H9 (cell line): ENCODE results near the gene PDS5A. TPM values are rescaled to one million over a fixed set of nuclear protein-coding genes. Genes with fewer than 3 reads are reported as not detected.

ENCODE experiments used
- DNase-seq: peaks from one replicate; pipeline ENCODE4 v3.0.0-alpha.2; 2017
- H2AFZ ChIP-seq: one replicate; pipeline ENCODE4 v1.6.1; 2013; ENCODE audit warnings: mild to moderate bottlenecking, low read length, control low read depth, moderate library complexity
- H2AK5ac ChIP-seq: 2 replicates; pipeline ENCODE4 v1.6.1; 2013; ENCODE audit warnings: low read length, control low read depth, mixed read lengths; ENCODE audit not compliant: insufficient read length
- H2BK120ac ChIP-seq: one replicate; pipeline ENCODE4 v1.6.1; 2013; ENCODE audit warnings: low read depth, mild to moderate bottlenecking, low read length, control low read depth, inconsistent platforms; ENCODE audit not compliant: poor library complexity, severe bottlenecking
- H2BK12ac ChIP-seq: 2 replicates; pipeline ENCODE4 v1.6.1; 2013; ENCODE audit warnings: low read length, control low read depth, mixed read lengths, low read depth; ENCODE audit not compliant: insufficient read length
- H2BK15ac ChIP-seq: 2 replicates; pipeline ENCODE4 v1.6.1; 2013; ENCODE audit warnings: low read depth, low read length, control low read depth
- H2BK20ac ChIP-seq: one replicate; pipeline ENCODE4 v1.6.1; 2013; ENCODE audit warnings: low read depth, mild to moderate bottlenecking, low read length, control low read depth, inconsistent platforms; ENCODE audit not compliant: poor library complexity, severe bottlenecking
- H2BK5ac ChIP-seq: 2 replicates; pipeline ENCODE4 v1.6.1; 2013; ENCODE audit warnings: low read length, control low read depth, mixed read lengths; ENCODE audit not compliant: insufficient read length
- H3K14ac ChIP-seq: 2 replicates; pipeline ENCODE4 v1.6.1; 2013; ENCODE audit warnings: low read length, control low read depth; ENCODE audit not compliant: insufficient read depth
- H3K18ac ChIP-seq: 2 replicates; pipeline ENCODE4 v1.6.1; 2013; ENCODE audit warnings: low read depth, mild to moderate bottlenecking, mixed read lengths, low read length, control low read depth; ENCODE audit not compliant: insufficient read length
- H3K23ac ChIP-seq: 2 replicates; pipeline ENCODE4 v1.6.1; 2013; ENCODE audit warnings: low read length, control low read depth, mixed read lengths, low read depth; ENCODE audit not compliant: insufficient read length
- H3K23me2 ChIP-seq: 2 replicates; pipeline ENCODE4 v1.6.1; 2013; ENCODE audit warnings: low read depth, mild to moderate bottlenecking, mixed read lengths, low read length, control low read depth; ENCODE audit not compliant: insufficient read length, poor library complexity, severe bottlenecking
- H3K27ac ChIP-seq: 2 replicates; pipeline ENCODE4 v1.5.1; 2013; ENCODE audit warnings: low read length, control low read depth, mixed read lengths, low read depth; ENCODE audit not compliant: insufficient read length
- H3K27me3 ChIP-seq: 2 replicates; pipeline ENCODE4 v1.6.1; 2013; ENCODE audit warnings: low read length, control low read depth, inconsistent platforms; ENCODE audit not compliant: insufficient read depth
- H3K4ac ChIP-seq: 2 replicates; pipeline ENCODE4 v1.6.1; 2013; ENCODE audit warnings: low read depth, mild to moderate bottlenecking, control low read depth, inconsistent platforms, low read length, moderate library complexity
- H3K4me1 ChIP-seq: 2 replicates; pipeline ENCODE4 v1.6.1; 2013; ENCODE audit warnings: low read length, control low read depth, inconsistent platforms; ENCODE audit not compliant: insufficient read depth
- H3K4me2 ChIP-seq: 2 replicates; pipeline ENCODE4 v1.6.1; 2013; ENCODE audit warnings: low read length, control low read depth, mixed read lengths; ENCODE audit not compliant: insufficient read length, insufficient read depth
- H3K56ac ChIP-seq: 2 replicates; pipeline ENCODE4 v1.6.1; 2013; ENCODE audit warnings: low read depth, mild to moderate bottlenecking, mixed read lengths, low read length, control low read depth; ENCODE audit not compliant: insufficient read length
- H3K79me1 ChIP-seq: 2 replicates; pipeline ENCODE4 v1.6.1; 2013; ENCODE audit warnings: low read depth, mild to moderate bottlenecking, moderate library complexity, low read length, control low read depth, inconsistent platforms; ENCODE audit not compliant: insufficient read depth, poor library complexity, severe bottlenecking
- H3K79me2 ChIP-seq: 2 replicates; pipeline ENCODE4 v1.6.1; 2013; ENCODE audit warnings: low read length, control low read depth, inconsistent platforms; ENCODE audit not compliant: insufficient read depth
- H3K9ac ChIP-seq: 2 replicates; pipeline ENCODE4 v1.6.1; 2013; ENCODE audit warnings: low read length, control low read depth, mixed read lengths; ENCODE audit not compliant: insufficient read length; ENCODE audit errors: extremely low read depth
- H3K9me3 ChIP-seq: one replicate; pipeline ENCODE4 v1.6.1; 2013; ENCODE audit warnings: low read depth, low read length, inconsistent platforms; ENCODE audit not compliant: control insufficient read depth
- H3T11ph ChIP-seq: one replicate; pipeline ENCODE4 v1.6.1; 2013; ENCODE audit warnings: mild to moderate bottlenecking, low read length, control low read depth, inconsistent platforms
- H4K20me1 ChIP-seq: one replicate; pipeline ENCODE4 v1.6.1; 2013; ENCODE audit not compliant: control insufficient read depth, insufficient read length, insufficient read depth
- H4K5ac ChIP-seq: 2 replicates; pipeline ENCODE4 v1.6.1; 2013; ENCODE audit warnings: low read depth, mild to moderate bottlenecking, mixed read lengths, low read length, control low read depth; ENCODE audit not compliant: insufficient read length
- H4K8ac ChIP-seq: replicated peaks from 2 replicates; pipeline ENCODE4 v1.6.1; 2013; ENCODE audit warnings: low read length, control low read depth, mixed read lengths, low read depth; ENCODE audit not compliant: insufficient read length
- H4K91ac ChIP-seq: 2 replicates; pipeline ENCODE4 v1.6.1; 2013; ENCODE audit warnings: low read depth, mild to moderate bottlenecking, moderate library complexity, mixed read lengths, low read length, control low read depth; ENCODE audit not compliant: insufficient read length
- H3K27ac Mint-ChIP-seq, 3 experiments: 2 replicates in 2 of 3; 3 replicates in 1 of 3; pipeline ENCODE4 v1.8.0; 2020 to 2021; ENCODE audit warnings: mixed read lengths in 3 of 3, mild to moderate bottlenecking in 1 of 3, moderate library complexity in 1 of 3
- H3K27me3 Mint-ChIP-seq: 2 replicates; pipeline ENCODE4 v1.8.0; 2021; ENCODE audit warnings: low read depth, mild to moderate bottlenecking, moderate library complexity, mixed read lengths
- H3K36me3 Mint-ChIP-seq, 3 experiments: 2 replicates in 2 of 3; 3 replicates in 1 of 3; pipeline ENCODE4 v1.8.0; 2020 to 2021; ENCODE audit warnings: low read depth in 3 of 3, mixed read lengths in 3 of 3; ENCODE audit not compliant: insufficient read depth in 1 of 3
- H3K4me1 Mint-ChIP-seq, 2 experiments: 2 replicates each; pipeline ENCODE4 v1.8.0; 2020; ENCODE audit warnings: mixed read lengths in 2 of 2
- H3K4me3 Mint-ChIP-seq, 2 experiments: 2 replicates in 1 of 2; 3 replicates in 1 of 2; pipeline ENCODE4 v1.8.0; 2020 to 2021; ENCODE audit warnings: mild to moderate bottlenecking in 2 of 2, mixed read lengths in 2 of 2, moderate library complexity in 1 of 2
- H3K9me3 Mint-ChIP-seq, 2 experiments: 2 replicates in 1 of 2; 3 replicates in 1 of 2; pipeline ENCODE4 v1.8.0; 2020; ENCODE audit warnings: mild to moderate bottlenecking in 2 of 2, mixed read lengths in 2 of 2, moderate library complexity in 1 of 2
- CTCF ChIP-seq: fragments of 200-600 bp; sonication (generic); conservative IDR thresholded peaks from 3 replicates; pipeline ENCODE4 v1.8.0; 2021; ENCODE audit warnings: antibody characterized with exemption, mild to moderate bottlenecking
- WGBS: extraction: QIAGEN DNeasy Blood & Tissue Kit; methylation state at CpG from one replicate; pipeline ENCODE4 v1.1.7; 2013; ENCODE audit warnings: missing lambda C conversion rate, low lambda C conversion rate, mixed read lengths; ENCODE audit not compliant: insufficient read length; ENCODE audit errors: extremely low coverage; 5-methylcytosine and 5-hydroxymethylcytosine counted together
- total RNA-seq: library from RNA; stranded (reverse); gene quantifications from 2 replicates; pipeline ENCODE4 v1.2.1, GENCODE V29; 2021

The PDS5A gene
- total RNA-seq, 1 experiment from 2014 or later = 65.4 TPM

- no peak overlapping the region for H2AK5ac ChIP-seq
- H3K4ac ChIP-seq = no peak overlapping the region
- no peak overlapping the region for H4K91ac ChIP-seq
- no peak overlapping the region for H2BK5ac ChIP-seq
- no peak overlapping the region for H2BK15ac ChIP-seq
- H2BK20ac ChIP-seq = no peak overlapping the region
- H4K5ac ChIP-seq = no peak overlapping the region
- Mint-ChIP-seq H3K27me3 (no peaks in the 10 kb centered on the region), H3K27ac (no peak overlapping the region), H3K36me3 (peaks cover 4 to 18% (median 14%) of the 10 kb centered on the region in 3 experiments; a peak in 6 of 7 replicates), H3K4me1 (peaks cover 0 to 2% of the 10 kb centered on the region in 2 experiments; a peak in 1 of 4 replicates), H3K9me3 (no peaks in the 10 kb centered on the region), H3K4me3 (no peak overlapping the region)
- no peak overlapping the region for H3K14ac ChIP-seq
- no peak overlapping the region for H3K9ac ChIP-seq
- H3K9me3 ChIP-seq = no peaks in the 10 kb centered on the region
- H3K4me1 ChIP-seq = no peaks in the 10 kb centered on the region
- no peak overlapping the region for H3K4me2 ChIP-seq
- H3K23ac ChIP-seq = no peak overlapping the region
- no peak overlapping the region for H4K8ac ChIP-seq
- no peaks in the 10 kb centered on the region for H3K23me2 ChIP-seq
- WGBS = no CpG with 5 or more reads among the region's 12 CpGs
- H3K79me1 ChIP-seq = peaks cover 12% of the 10 kb centered on the region
- H3K27me3 ChIP-seq = no peaks in the 10 kb centered on the region
- H3K56ac ChIP-seq = no peak overlapping the region
- no peak overlapping the region for H3K18ac ChIP-seq
- H2BK120ac ChIP-seq = no peak overlapping the region
- no peak overlapping the region for H3T11ph ChIP-seq
- peaks cover 40% of the 10 kb centered on the region; the same call in 1 of the 2 replicates for H3K79me2 ChIP-seq
- no peak overlapping the region for H2AFZ ChIP-seq
- DNase-seq = no peak
- no peak overlapping the region for H3K27ac ChIP-seq
- H2BK12ac ChIP-seq = no peak overlapping the region
- no peaks in the 10 kb centered on the region for H4K20me1 ChIP-seq
- TF ChIP-seq CTCF = no peak
These were observed 16.3 kb downstream of the PDS5A start for GRCh38 chr4:39961311-39961877.
